Measurements from ENCODE around the gene OR1D5. TPM values are rescaled to one million over a fixed set of nuclear protein-coding genes. Genes with fewer than 3 reads are reported as not detected.
"Not testable (repeated sequence)": the region's sequence is repeated elsewhere in the genome, so short reads cannot be mapped to it uniquely, and the experiment has no call there.

The OR1D5 gene
- total RNA-seq (not detected), polyA plus RNA-seq (not detected)

GRCh38 chr17:3063507-3063906 lies at the start of gene OR1D5:
TSS of gene OR1D5 (minus strand) at chr17:3063607. CDS start at chr17:3063607, 0 bp downstream.
- not testable (repeated sequence) for H3K27ac ChIP-seq (ENCODE audit: low read depth in 1 of 2, low read length in 2 of 2); H3K4me1 ChIP-seq (ENCODE audit: control insufficient read depth in 4 of 4, insufficient read depth in 4 of 4, low read length in 3 of 4); H3K36me3 ChIP-seq (ENCODE audit: control insufficient read depth in 4 of 4, insufficient read depth in 3 of 4, low read depth in 1 of 4, low read length in 3 of 4); H3K9me3 ChIP-seq (ENCODE audit: control insufficient read depth in 4 of 4, low read length in 3 of 4); H3K4me3 ChIP-seq (ENCODE audit: low read depth in 1 of 3, low read length in 3 of 3); H3K9ac ChIP-seq (ENCODE audit: low read depth in 1 of 2, low read length in 2 of 2); H3K27me3 ChIP-seq (ENCODE audit: control insufficient read depth in 4 of 4, insufficient read depth in 4 of 4, low read length in 3 of 4); DNase-seq (ENCODE audit: low spot score)
- WGBS = 76% methylated on average over 2 of the region's 2 CpGs

- 55% methylated on average over 3 of the region's 3 CpGs for WGBS
- H3K27ac ChIP-seq (ENCODE audit: low read depth in 1 of 2, low read length in 2 of 2) = no peak within 1 kb of the TSS
- H3K9ac ChIP-seq (ENCODE audit: low read depth in 1 of 2, low read length in 2 of 2) = no peak within 1 kb of the TSS
- no peaks in the 10 kb centered on the region for H3K27me3 ChIP-seq (ENCODE audit: control insufficient read depth in 4 of 4, insufficient read depth in 4 of 4, low read length in 3 of 4)
- H3K4me3 ChIP-seq (ENCODE audit: low read depth in 1 of 3, low read length in 3 of 3) = no peak within 1 kb of the TSS
- no peaks in the 10 kb centered on the region for H3K36me3 ChIP-seq (ENCODE audit: control insufficient read depth in 4 of 4, insufficient read depth in 3 of 4, low read depth in 1 of 4, low read length in 3 of 4)
- TF ChIP-seq HNF4A (conservative IDR thresholded peaks at IDR 0.05) (no peak), REST (IDR thresholded peaks at IDR 0.05) (no peak), EGR1 (IDR thresholded peaks at IDR 0.05; ENCODE audit: low read depth in 2 of 2) (no peak), ATF3 (IDR thresholded peaks at IDR 0.05) (no peak), RXRA (IDR thresholded peaks at IDR 0.05) (no peak), SP1 (IDR thresholded peaks at IDR 0.05) (no peak), YY1 (IDR thresholded peaks at IDR 0.05) (no peak), ZBTB33 (IDR thresholded peaks at IDR 0.05) (no peak), MAX (IDR thresholded peaks at IDR 0.05) (no peak), NR2F2 (IDR thresholded peaks at IDR 0.05) (no peak), JUND (IDR thresholded peaks at IDR 0.05) (no peak), FOXA1 (IDR thresholded peaks at IDR 0.05) (no peak), CTCF (IDR thresholded peaks at IDR 0.05; ENCODE audit: low read depth, low read length, missing input control) (no peak), HNF4G (IDR thresholded peaks at IDR 0.05) (no peak), FOXA2 (IDR thresholded peaks at IDR 0.05) (no peak), TAF1 (conservative IDR thresholded peaks at IDR 0.05) (no peak), RAD21 (IDR thresholded peaks at IDR 0.05) (no peak)
- peaks cover 0 to 6% (median 2%) of the 10 kb centered on the region in 4 donors for H3K9me3 ChIP-seq (ENCODE audit: control insufficient read depth in 4 of 4, low read length in 3 of 4)
- DNase-seq (ENCODE audit: low spot score) = no peak
- H3K4me1 ChIP-seq (ENCODE audit: control insufficient read depth in 4 of 4, insufficient read depth in 4 of 4, low read length in 3 of 4) = no peaks in the 10 kb centered on the region
These were observed 40.9 kb upstream of the OR1D5 start, which contains the start of gene OR1D2 for GRCh38 chr17:3104322-3104721. TSS of gene OR1D2 (minus strand) at chr17:3104422. CDS start at chr17:3092996, 11,426 bp downstream.

- WGBS = 68% methylated on average over 4 of the region's 4 CpGs
- not testable (repeated sequence) for H3K9ac ChIP-seq (ENCODE audit: low read depth in 1 of 2, low read length in 2 of 2); H3K27ac ChIP-seq (ENCODE audit: low read depth in 1 of 2, low read length in 2 of 2); H3K36me3 ChIP-seq (ENCODE audit: control insufficient read depth in 4 of 4, insufficient read depth in 3 of 4, low read depth in 1 of 4, low read length in 3 of 4); H3K9me3 ChIP-seq (ENCODE audit: control insufficient read depth in 4 of 4, low read length in 3 of 4); DNase-seq (ENCODE audit: low spot score); H3K4me1 ChIP-seq (ENCODE audit: control insufficient read depth in 4 of 4, insufficient read depth in 4 of 4, low read length in 3 of 4); H3K4me3 ChIP-seq (ENCODE audit: low read depth in 1 of 3, low read length in 3 of 3); H3K27me3 ChIP-seq (ENCODE audit: control insufficient read depth in 4 of 4, insufficient read depth in 4 of 4, low read length in 3 of 4)
These were observed 10.4 kb upstream of the OR1D5 start for GRCh38 chr17:3073850-3074249.

Data from liver (tissue), 9 donors.